GM12878 (cell line): Measurements from ENCODE around the gene TMEM35A. TPM values are rescaled to one million over a fixed set of nuclear protein-coding genes. Genes with fewer than 3 reads are reported as not detected.

Source experiments
- BCL11A ChIP-seq: IDR thresholded peaks from 2 replicates; pipeline ENCODE4 v1.6.1; 2011; ENCODE audit warnings: low read depth, low read length
- BHLHE40 ChIP-seq, 2 experiments: fragments of 450-650 bp in 1 of 2; IDR thresholded peaks; 2 replicates each; pipeline ENCODE4 v1.6.1; 2011 to 2017; ENCODE audit warnings: low read depth in 2 of 2, borderline replicate concordance in 1 of 2, improper control_type of control experiment in 1 of 2, low read length in 1 of 2, mild to moderate bottlenecking in 1 of 2
- BRCA1 ChIP-seq: IDR thresholded peaks from 2 replicates; pipeline ENCODE4 v1.6.1; 2011; ENCODE audit warnings: low read depth, low read length, improper control_type of control experiment
- CBFB ChIP-seq: IDR thresholded peaks from 2 replicates; pipeline ENCODE4 v1.6.1; 2016; ENCODE audit warnings: antibody characterized with exemption, low read depth
- CEBPZ ChIP-seq: fragments of 150-350 bp; IDR thresholded peaks from 2 replicates; pipeline ENCODE4 v1.6.1; 2016; ENCODE audit warnings: low read depth, low read length
- CREM ChIP-seq: IDR thresholded peaks from 2 replicates; pipeline ENCODE4 v1.6.1; 2014; ENCODE audit warnings: antibody characterized with exemption, low read depth
- DPF2 ChIP-seq: fragments of 450-650 bp; IDR thresholded peaks from 2 replicates; pipeline ENCODE4 v1.6.1; 2017; ENCODE audit warnings: mild to moderate bottlenecking
- GATAD2B ChIP-seq: fragments of 450-650 bp; conservative IDR thresholded peaks from 2 replicates; pipeline ENCODE4 v1.6.1; 2017; ENCODE audit warnings: low read depth, mild to moderate bottlenecking, moderate library complexity
- IKZF1 ChIP-seq: fragments of 450-650 bp; conservative IDR thresholded peaks from 2 replicates; pipeline ENCODE4 v1.6.1; 2017; ENCODE audit warnings: antibody characterized with exemption, mild to moderate bottlenecking
- IKZF2 ChIP-seq, 2 experiments: fragments of 450-650 bp; IDR thresholded peaks; 2 replicates each; pipeline ENCODE4 v1.6.1; 2017; ENCODE audit warnings: mild to moderate bottlenecking in 2 of 2, moderate library complexity in 2 of 2
- NFYB ChIP-seq: IDR thresholded peaks from 2 replicates; pipeline ENCODE4 v1.6.1; 2011; ENCODE audit warnings: low read depth, mild to moderate bottlenecking, low read length, improper control_type of control experiment, moderate library complexity; ENCODE audit not compliant: insufficient read depth
- NKRF ChIP-seq: fragments of 450-650 bp; conservative IDR thresholded peaks from 2 replicates; pipeline ENCODE4 v1.6.1; 2017; ENCODE audit warnings: mild to moderate bottlenecking, moderate library complexity
- NR2F1 ChIP-seq: fragments of 450-650 bp; conservative IDR thresholded peaks from 2 replicates; pipeline ENCODE4 v1.6.1; 2017; ENCODE audit warnings: mild to moderate bottlenecking
- PKNOX1 ChIP-seq: fragments of 450-650 bp; IDR thresholded peaks from 2 replicates; pipeline ENCODE4 v1.6.1; 2016; ENCODE audit warnings: mild to moderate bottlenecking
- USF1 ChIP-seq: IDR thresholded peaks from 2 replicates; pipeline ENCODE4 v1.6.1; 2011; ENCODE audit warnings: borderline replicate concordance, low read depth, mild to moderate bottlenecking, moderate library complexity, mixed read lengths, low read length; ENCODE audit not compliant: insufficient read depth; ENCODE audit errors: extremely low read length
- ZNF622 ChIP-seq: fragments of 450-650 bp; IDR thresholded peaks from 2 replicates; pipeline ENCODE4 v1.6.1; 2017; ENCODE audit warnings: mild to moderate bottlenecking, inconsistent platforms
- ZNF687 ChIP-seq: fragments of 450-650 bp; IDR thresholded peaks from 2 replicates; pipeline ENCODE4 v1.6.1; 2017; ENCODE audit warnings: mild to moderate bottlenecking, moderate library complexity
- polyA plus RNA-seq, 11 experiments: library from polyadenylated mRNA; depleted of rRNA in 4 of 11; unstranded in 6 of 11; stranded (reverse) in 5 of 11; fragments of >200 nt; fragmentation: Nextera tagmentation in 4 of 11; fragmentation: Illumina TruSeq in 1 of 11; extraction: Ambion mirVana in 4 of 11; extraction: Trizol in 1 of 11; gene quantifications; 1 replicate in 1 of 11; 2 replicates in 10 of 11; pipeline versions ENCODE4 v1.2.1 to v1.2.3, GENCODE V29; 2011 to 2016; ENCODE audit warnings: inconsistent platforms in 2 of 11, missing spikeins in 2 of 11, low read depth in 1 of 11
- total RNA-seq, 4 experiments: library from RNA; depleted of rRNA in 3 of 4; stranded (reverse); fragments of >200 nt in 3 of 4; fragmentation: Illumina TruSeq in 1 of 4; extraction: Trizol in 1 of 4; gene quantifications; 2 replicates each; pipeline versions ENCODE4 v1.2.1 to v1.2.3, GENCODE V29; 2013 to 2021

Gene TMEM35A
- total and polyA plus RNA-seq, 10 of the 15 experiments (the other 5 are each of a cell fraction or from before 2014, with no cell fraction given): not detected

- TF ChIP-seq PKNOX1: 0 out of 2 replicates have a peak, but pooled peaks have one; percentile 11
- TF ChIP-seq IKZF1: peak; percentile 57; the same call in 1 of the 2 replicates
- 0 out of 2 replicates have a peak, but pooled peaks have one; percentile 29 for TF ChIP-seq CBFB
- peak; percentile 36; the same call in 1 of the 2 replicates for TF ChIP-seq NKRF
- no peak for TF ChIP-seq BRCA1
- no peak for TF ChIP-seq CEBPZ
- TF ChIP-seq DPF2: peak; percentile 77
- TF ChIP-seq ZNF687: 0 out of 2 replicates have a peak, but pooled peaks have one; percentile 24
- peak; percentile 58; the same call in 1 of the 2 replicates for TF ChIP-seq NFYB
- 0 out of 2 replicates have a peak, but pooled peaks have one; percentile 13 for TF ChIP-seq CREM
- 0 out of 2 replicates have a peak, but pooled peaks have one; percentile 61 for TF ChIP-seq GATAD2B
- 0 out of 2 replicates have a peak, but pooled peaks have one; percentile 27 for TF ChIP-seq NR2F1
- no peak for TF ChIP-seq ZNF622
- TF ChIP-seq BCL11A: no peak
- 0 out of 4 replicates have a peak, but pooled peaks of 1 of the 2 experiments have one; percentile 9 for TF ChIP-seq IKZF2 (IDR thresholded peaks at IDR 0.05)
- peak; percentile 7 to 75; a peak in 1 of 4 replicates for TF ChIP-seq BHLHE40 (IDR thresholded peaks at IDR 0.05; ENCODE audit: borderline replicate concordance in 1 of 2, low read depth in 2 of 2, low read length in 1 of 2)
- no peak for TF ChIP-seq USF1
Observed at GRCh38 chrX:101051549-101052302, 27.0 kb upstream of the TMEM35A start, which contains the start of gene TRMT2B (continued).
